ENCODE results near the gene TBC1D22A. TPM values are rescaled to one million over a fixed set of nuclear protein-coding genes. Genes with fewer than 3 reads are reported as not detected.

Gene TBC1D22A
- total and polyA plus RNA-seq, 10 of the 15 experiments (the other 5 are each of a cell fraction or from before 2014, with no cell fraction given), result 0.63 to 44.7 (median 27.4) TPM

GRCh38 chr22:47206666-47207218, 444.3 kb downstream of the TBC1D22A start:
- no peak for ATAC-seq
- no peaks in the 10 kb centered on the region for H3K9me3 ChIP-seq (replicated peaks; ENCODE audit: control insufficient read depth, insufficient read depth, low read length)
- no peak overlapping the region for H3K4me2 ChIP-seq (ENCODE audit: control insufficient read depth, insufficient read depth)
- H3K79me2 ChIP-seq (ENCODE audit: control insufficient read depth, insufficient read depth, low read length), result no peaks in the 10 kb centered on the region
- H3K27ac ChIP-seq (ENCODE audit: control insufficient read depth, insufficient read depth), result no peak overlapping the region
- H2AFZ ChIP-seq (ENCODE audit: control insufficient read depth, low read depth, low read length), result no peak overlapping the region
- H3K36me3 ChIP-seq (ENCODE audit: control insufficient read depth in 2 of 2, insufficient read depth in 2 of 2, low read length in 1 of 2), result no peaks in the 10 kb centered on the region
- intact Hi-C loops (cut with micrococcal nuclease; ENCODE audit: unreplicated experiment), result no loop called here
- ChIA-PET SMC1A (ENCODE audit: uncharacterized antibody, unreplicated experiment) (no interaction called here), RAD21 (ENCODE audit: unreplicated experiment) (no interaction called here), CTCF (no interaction called here), POLR2A (no interaction called here)
- no peak for DNase-seq (ENCODE audit: low read depth, low spot score)
- no peak for TF ChIP-seq USF1 (IDR thresholded peaks at IDR 0.05; ENCODE audit: borderline replicate concordance, extremely low read length, insufficient read depth, low read depth, low read length)
- TF ChIP-seq MYC (IDR thresholded peaks at IDR 0.05; ENCODE audit: insufficient read depth, insufficient read length, insufficient replicate concordance, low read length, severe bottlenecking), result no peak
- TF ChIP-seq CHD4 (IDR thresholded peaks at IDR 0.05), result no peak
- TF ChIP-seq HDAC2 (IDR thresholded peaks at IDR 0.05), result no peak
- TF ChIP-seq PRDM15 (CRISPR knock-in tag; IDR thresholded peaks at IDR 0.05), result no peak
- TF ChIP-seq SIN3A (IDR thresholded peaks at IDR 0.05; ENCODE audit: low read depth, low read length), result no peak
- TF ChIP-seq, protein P1, sequence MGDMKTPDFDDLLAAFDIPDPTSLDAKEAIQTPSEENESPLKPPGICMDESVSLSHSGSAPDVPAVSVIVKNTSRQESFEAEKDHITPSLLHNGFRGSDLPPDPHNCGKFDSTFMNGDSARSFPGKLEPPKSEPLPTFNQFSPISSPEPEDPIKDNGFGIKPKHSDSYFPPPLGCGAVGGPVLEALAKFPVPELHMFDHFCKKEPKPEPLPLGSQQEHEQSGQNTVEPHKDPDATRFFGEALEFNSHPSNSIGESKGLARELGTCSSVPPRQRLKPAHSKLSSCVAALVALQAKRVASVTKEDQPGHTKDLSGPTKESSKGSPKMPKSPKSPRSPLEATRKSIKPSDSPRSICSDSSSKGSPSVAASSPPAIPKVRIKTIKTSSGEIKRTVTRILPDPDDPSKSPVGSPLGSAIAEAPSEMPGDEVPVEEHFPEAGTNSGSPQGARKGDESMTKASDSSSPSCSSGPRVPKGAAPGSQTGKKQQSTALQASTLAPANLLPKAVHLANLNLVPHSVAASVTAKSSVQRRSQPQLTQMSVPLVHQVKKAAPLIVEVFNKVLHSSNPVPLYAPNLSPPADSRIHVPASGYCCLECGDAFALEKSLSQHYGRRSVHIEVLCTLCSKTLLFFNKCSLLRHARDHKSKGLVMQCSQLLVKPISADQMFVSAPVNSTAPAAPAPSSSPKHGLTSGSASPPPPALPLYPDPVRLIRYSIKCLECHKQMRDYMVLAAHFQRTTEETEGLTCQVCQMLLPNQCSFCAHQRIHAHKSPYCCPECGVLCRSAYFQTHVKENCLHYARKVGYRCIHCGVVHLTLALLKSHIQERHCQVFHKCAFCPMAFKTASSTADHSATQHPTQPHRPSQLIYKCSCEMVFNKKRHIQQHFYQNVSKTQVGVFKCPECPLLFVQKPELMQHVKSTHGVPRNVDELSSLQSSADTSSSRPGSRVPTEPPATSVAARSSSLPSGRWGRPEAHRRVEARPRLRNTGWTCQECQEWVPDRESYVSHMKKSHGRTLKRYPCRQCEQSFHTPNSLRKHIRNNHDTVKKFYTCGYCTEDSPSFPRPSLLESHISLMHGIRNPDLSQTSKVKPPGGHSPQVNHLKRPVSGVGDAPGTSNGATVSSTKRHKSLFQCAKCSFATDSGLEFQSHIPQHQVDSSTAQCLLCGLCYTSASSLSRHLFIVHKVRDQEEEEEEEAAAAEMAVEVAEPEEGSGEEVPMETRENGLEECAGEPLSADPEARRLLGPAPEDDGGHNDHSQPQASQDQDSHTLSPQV (IDR thresholded peaks at IDR 0.05), result no peak
- no peak for TF ChIP-seq BHLHE40 (IDR thresholded peaks at IDR 0.05; ENCODE audit: borderline replicate concordance in 1 of 2, low read depth in 2 of 2, low read length in 1 of 2)
- TF ChIP-seq, protein P2, sequence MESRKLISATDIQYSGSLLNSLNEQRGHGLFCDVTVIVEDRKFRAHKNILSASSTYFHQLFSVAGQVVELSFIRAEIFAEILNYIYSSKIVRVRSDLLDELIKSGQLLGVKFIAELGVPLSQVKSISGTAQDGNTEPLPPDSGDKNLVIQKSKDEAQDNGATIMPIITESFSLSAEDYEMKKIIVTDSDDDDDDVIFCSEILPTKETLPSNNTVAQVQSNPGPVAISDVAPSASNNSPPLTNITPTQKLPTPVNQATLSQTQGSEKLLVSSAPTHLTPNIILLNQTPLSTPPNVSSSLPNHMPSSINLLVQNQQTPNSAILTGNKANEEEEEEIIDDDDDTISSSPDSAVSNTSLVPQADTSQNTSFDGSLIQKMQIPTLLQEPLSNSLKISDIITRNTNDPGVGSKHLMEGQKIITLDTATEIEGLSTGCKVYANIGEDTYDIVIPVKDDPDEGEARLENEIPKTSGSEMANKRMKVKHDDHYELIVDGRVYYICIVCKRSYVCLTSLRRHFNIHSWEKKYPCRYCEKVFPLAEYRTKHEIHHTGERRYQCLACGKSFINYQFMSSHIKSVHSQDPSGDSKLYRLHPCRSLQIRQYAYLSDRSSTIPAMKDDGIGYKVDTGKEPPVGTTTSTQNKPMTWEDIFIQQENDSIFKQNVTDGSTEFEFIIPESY (IDR thresholded peaks at IDR 0.05), result no peak
- no peak for TF ChIP-seq POLR2A (IDR thresholded peaks at IDR 0.05; ENCODE audit: low read depth, low read length)
- WGBS (ENCODE audit: insufficient coverage, insufficient replicate concordance, low lambda C conversion rate, missing lambda C conversion rate), result 18% methylated on average over 6 of the region's 9 CpGs
- FAIRE-seq, result no peak
- no peak overlapping the region for H3K9ac ChIP-seq (ENCODE audit: control insufficient read depth, insufficient read depth, low read length)
- no peak overlapping the region for H3K4me3 ChIP-seq
- in situ Hi-C loops (cut with MboI), result no loop called here
- no TSS peak for BruUV-seq (replicated peaks)
- H4K20me1 ChIP-seq (ENCODE audit: control insufficient read depth, insufficient read depth), result no peaks in the 10 kb centered on the region
- H3K4me1 ChIP-seq (ENCODE audit: control insufficient read depth, insufficient read depth, low read length), result no peaks in the 10 kb centered on the region
- no peaks in the 10 kb centered on the region for H3K27me3 ChIP-seq (replicated peaks in 1 of 2; ENCODE audit: control insufficient read depth in 2 of 2, insufficient read depth in 2 of 2, low read length in 1 of 2)

Data from GM12878 (cell line).